HG03520 (cell line): ENCODE measurements around the gene PHF20.
"Not testable (repeated sequence)": the region's sequence is repeated elsewhere in the genome, so short reads cannot be mapped to it uniquely, and the experiment has no call there.

Source experiments
- ATAC-seq: cut with Tn5 transposase; IDR thresholded peaks from one replicate; pipeline ENCODE4 v1.9.1; 2021; ENCODE audit warnings: mild to moderate bottlenecking, moderate library complexity; ENCODE audit not compliant: unreplicated experiment

PHF20 gene

GRCh38 chr20:35738410-35739179 lies 33.2 kb upstream of the PHF20 start:
- ATAC-seq, result no peak

GRCh38 chr20:35739294-35740163 lies 32.3 kb upstream of the PHF20 start:
- no peak for ATAC-seq

- peak; percentile 81 for ATAC-seq
These were observed 29.7 kb upstream of the PHF20 start, which contains the start of gene RBM39 for GRCh38 chr20:35741892-35742740. Gene RBM39 (minus strand): TSS chr20:35742260. CDS start chr20:35740874, 1,386 bp downstream.

- ATAC-seq, result no peak
These were observed 28.9 kb upstream of the PHF20 start for GRCh38 chr20:35742741-35743523.

- no peak for ATAC-seq
These were observed 27.9 kb upstream of the PHF20 start for GRCh38 chr20:35743693-35744491.

GRCh38 chr20:35744492-35744841 lies 27.3 kb upstream of the PHF20 start:
- ATAC-seq, result not testable (repeated sequence)

- ATAC-seq, result no peak
These were observed 21.2 kb upstream of the PHF20 start for GRCh38 chr20:35750611-35751010.

GRCh38 chr20:35756404-35756803 lies 15.4 kb upstream of the PHF20 start:
- ATAC-seq, result no peak

- ATAC-seq, result no peak
These were observed 14.6 kb upstream of the PHF20 start for GRCh38 chr20:35757098-35757705.

- ATAC-seq, result not testable (repeated sequence)
These were observed 10.3 kb upstream of the PHF20 start for GRCh38 chr20:35761548-35761947.

GRCh38 chr20:35762461-35762860 lies 9.4 kb upstream of the PHF20 start:
- no peak for ATAC-seq

GRCh38 chr20:35764936-35765335 lies 6.9 kb upstream of the PHF20 start:
- not testable (repeated sequence) for ATAC-seq

GRCh38 chr20:35766843-35767242 lies 5.0 kb upstream of the PHF20 start:
- no peak for ATAC-seq

- peak; percentile 38 for ATAC-seq
These were observed 3.9 kb upstream of the PHF20 start for GRCh38 chr20:35767683-35768481.

- no peak for ATAC-seq
These were observed 2.8 kb upstream of the PHF20 start for GRCh38 chr20:35768731-35769664.

GRCh38 chr20:35771367-35771688 lies 487 bp upstream of the PHF20 start:
- ATAC-seq, result no peak

GRCh38 chr20:35772563-35773058 lies 796 bp downstream of the PHF20 start:
- ATAC-seq, result no peak
